SK-N-SH (cell line): Measurements from ENCODE around the gene GRIK3.

Source experiments
- RAD21 ChIP-seq: IDR thresholded peaks from 2 replicates; pipeline ENCODE4 v1.6.1; 2012; ENCODE audit warnings: mild to moderate bottlenecking, low read length
- RCOR1 ChIP-seq: fragments of 150-350 bp; IDR thresholded peaks from 2 replicates; pipeline ENCODE4 v1.6.1; 2017; ENCODE audit warnings: antibody characterized with exemption, low read length
- YY1 ChIP-seq: IDR thresholded peaks from 2 replicates; pipeline ENCODE4 v1.4.0; 2012; ENCODE audit warnings: low read depth, mild to moderate bottlenecking
- TF ChIP-seq, protein P1 (sequence below): fragments of 150-350 bp; IDR thresholded peaks from 2 replicates; pipeline ENCODE4 v1.6.1; 2017; ENCODE audit warnings: antibody characterized with exemption, low read length, low read depth, borderline replicate concordance

DNA sequence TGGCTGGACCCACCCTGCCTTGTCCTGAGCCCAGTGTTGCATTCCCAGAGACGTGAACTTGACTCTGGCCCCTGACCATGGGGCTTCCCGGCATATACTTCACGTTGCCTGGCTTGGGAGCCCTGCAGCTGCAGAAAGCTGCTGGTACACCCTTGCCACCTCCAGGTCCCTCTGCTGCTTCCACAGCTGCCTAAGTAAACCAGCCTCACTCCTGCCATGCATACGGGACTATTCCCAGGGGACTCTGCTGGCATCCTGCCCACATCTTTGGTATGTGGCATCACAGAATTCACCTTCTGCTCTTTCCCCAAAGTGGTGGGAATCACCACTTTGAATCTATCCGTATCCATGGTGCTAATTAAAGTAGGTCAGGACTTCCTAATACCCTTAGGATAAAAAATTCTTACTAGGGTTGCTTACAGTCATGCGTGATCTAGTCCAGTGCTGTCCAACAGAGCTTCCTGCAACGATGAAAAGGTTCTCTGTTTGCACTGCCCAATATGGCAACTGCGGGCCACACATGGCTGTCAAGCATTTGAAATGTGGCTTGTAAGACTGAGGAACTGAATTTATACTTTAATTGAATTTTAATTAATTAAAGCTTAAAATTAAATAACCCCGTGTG lies 203.0 kb downstream of the GRIK3 start:
- TF ChIP-seq YY1 = no peak
- TF ChIP-seq RCOR1 = no peak
- TF ChIP-seq, protein P1, sequence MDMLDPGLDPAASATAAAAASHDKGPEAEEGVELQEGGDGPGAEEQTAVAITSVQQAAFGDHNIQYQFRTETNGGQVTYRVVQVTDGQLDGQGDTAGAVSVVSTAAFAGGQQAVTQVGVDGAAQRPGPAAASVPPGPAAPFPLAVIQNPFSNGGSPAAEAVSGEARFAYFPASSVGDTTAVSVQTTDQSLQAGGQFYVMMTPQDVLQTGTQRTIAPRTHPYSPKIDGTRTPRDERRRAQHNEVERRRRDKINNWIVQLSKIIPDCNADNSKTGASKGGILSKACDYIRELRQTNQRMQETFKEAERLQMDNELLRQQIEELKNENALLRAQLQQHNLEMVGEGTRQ = no peak
- no peak for TF ChIP-seq RAD21
